HG02943 (cell line): ENCODE results near the gene DNAH8.
A peak's percentile ranks its signal among the peaks of the same experiment; 100 is the strongest.
"Not testable (repeated sequence)": the region's sequence is repeated elsewhere in the genome, so short reads cannot be mapped to it uniquely, and the experiment has no call there.

Experiments
- ATAC-seq: cut with Tn5 transposase; IDR thresholded peaks from one replicate; pipeline ENCODE4 v1.9.1; 2021; ENCODE audit warnings: mild to moderate bottlenecking, low read depth, moderate library complexity; ENCODE audit not compliant: unreplicated experiment

Gene DNAH8

GRCh38 chr6:38715016-38715689 lies at the start of gene DNAH8:
TSS of gene DNAH8 (plus strand) at chr6:38715311. CDS start at chr6:38722810, 7,499 bp downstream.
- no peak for ATAC-seq

GRCh38 chr6:38671885-38672467 lies 43.1 kb upstream of the DNAH8 start:
- no peak for ATAC-seq

GRCh38 chr6:38673397-38674165 lies 41.5 kb upstream of the DNAH8 start:
- ATAC-seq = no peak

- ATAC-seq = no peak
Measured at GRCh38 chr6:38676236-38676973, 38.7 kb upstream of the DNAH8 start.

- no peak for ATAC-seq
Measured at GRCh38 chr6:38676974-38677544, 38.1 kb upstream of the DNAH8 start.

GRCh38 chr6:38678178-38678760 lies 36.8 kb upstream of the DNAH8 start:
- ATAC-seq = no peak

- ATAC-seq = no peak
Measured at GRCh38 chr6:38679668-38680067, 35.4 kb upstream of the DNAH8 start.

- ATAC-seq = no peak
Measured at GRCh38 chr6:38681850-38682249, 33.3 kb upstream of the DNAH8 start.

- no peak for ATAC-seq
Measured at GRCh38 chr6:38684237-38684636, 30.9 kb upstream of the DNAH8 start.

GRCh38 chr6:38684904-38685303 lies 30.2 kb upstream of the DNAH8 start:
- ATAC-seq = no peak

GRCh38 chr6:38686270-38687042 lies 28.7 kb upstream of the DNAH8 start:
- no peak for ATAC-seq

- no peak for ATAC-seq
Measured at GRCh38 chr6:38687043-38687353, 28.1 kb upstream of the DNAH8 start.

GRCh38 chr6:38687549-38687948 lies 27.6 kb upstream of the DNAH8 start:
- ATAC-seq = no peak

- peak; percentile 83 for ATAC-seq
Measured at GRCh38 chr6:38688579-38689087, 26.5 kb upstream of the DNAH8 start.

GRCh38 chr6:38695227-38695900 lies 19.7 kb upstream of the DNAH8 start:
- no peak for ATAC-seq

- ATAC-seq = no peak
Measured at GRCh38 chr6:38695933-38696332, 19.2 kb upstream of the DNAH8 start.

GRCh38 chr6:38696345-38696744 lies 18.8 kb upstream of the DNAH8 start:
- no peak for ATAC-seq

- ATAC-seq = no peak
Measured at GRCh38 chr6:38697846-38698245, 17.3 kb upstream of the DNAH8 start.

GRCh38 chr6:38699702-38700101 lies 15.4 kb upstream of the DNAH8 start:
- not testable (repeated sequence) for ATAC-seq
